GM13977 (cell line): ENCODE measurements around the gene NAA16.

Experiments used
- DNase-seq: peaks from one replicate; pipeline ENCODE4 v3.0.0; 2012; ENCODE audit warnings: low spot score
- CTCF ChIP-seq: IDR thresholded peaks from 2 replicates; pipeline ENCODE4 v1.5.1; 2012; ENCODE audit warnings: mild to moderate bottlenecking, control low read depth; ENCODE audit not compliant: insufficient read depth; ENCODE audit errors: extremely low read depth, missing control alignments
- in situ Hi-C: fragments of 300-500 bp; cut with MboI; formaldehyde crosslinking; loops from one replicate; pipeline ENCODE4 v1.12.0; 2022; ENCODE audit warnings: low sequenced_read_pairs, low pct_unique_long_range_greater_than_20kb, mixed read lengths, inconsistent platforms; ENCODE audit not compliant: unreplicated experiment

Gene NAA16

GRCh38 chr13:41402691-41403511, 91.8 kb downstream of the NAA16 start:
- in situ Hi-C loops = loop anchor here (25.0 kb wide), 1 partner anchor 234 kb away; no protein-coding TSS in a partner anchor

GRCh38 chr13:41403983-41404382, 92.9 kb downstream of the NAA16 start:
- no peak for DNase-seq
- TF ChIP-seq CTCF = no peak
- in situ Hi-C loops = loop anchor here (25.0 kb wide), 1 partner anchor 233 kb away; no protein-coding TSS in a partner anchor

More at GRCh38 chr13:41402691-41403511, 91.8 kb downstream of the NAA16 start:
- DNase-seq = no peak
- no peak for TF ChIP-seq CTCF

GRCh38 chr13:41405367-41405766, 94.3 kb downstream of the NAA16 start:
- DNase-seq = no peak
- in situ Hi-C loops = loop anchor here (25.0 kb wide), 1 partner anchor 232 kb away; no protein-coding TSS in a partner anchor
- no peak for TF ChIP-seq CTCF

- no peak for TF ChIP-seq CTCF
- in situ Hi-C loops = loop anchor here (25.0 kb wide), 1 partner anchor 230 kb away; no protein-coding TSS in a partner anchor
- no peak for DNase-seq
These were observed 96.3 kb downstream of the NAA16 start for GRCh38 chr13:41407380-41407779.

GRCh38 chr13:41408121-41408520, 97.1 kb downstream of the NAA16 start:
- no peak for DNase-seq
- in situ Hi-C loops = loop anchor here (25.0 kb wide), 1 partner anchor 229 kb away; no protein-coding TSS in a partner anchor
- TF ChIP-seq CTCF = no peak

- in situ Hi-C loops = loop anchor here (25.0 kb wide), 1 partner anchor 229 kb away; no protein-coding TSS in a partner anchor
These were observed 97.7 kb downstream of the NAA16 start for GRCh38 chr13:41408746-41409145.

More at GRCh38 chr13:41408746-41409145, 97.7 kb downstream of the NAA16 start:
- TF ChIP-seq CTCF = no peak
- no peak for DNase-seq
